Subcutaneous adipose tissue (tissue), 4 donors: ENCODE measurements around the gene CA12. TPM values are rescaled to one million over a fixed set of nuclear protein-coding genes. Genes with fewer than 3 reads are reported as not detected.

Experiments
- CTCF ChIP-seq: fragments of 450-650 bp; IDR thresholded peaks from one replicate; pipeline ENCODE4 v1.5.1; 2016; ENCODE audit warnings: low read depth, mild to moderate bottlenecking, control low read depth, antibody characterized with exemption, moderate library complexity
- total RNA-seq, 4 donors: library from RNA; depleted of rRNA; stranded (reverse); fragments of >200 nt; gene quantifications; one replicate each; pipeline ENCODE4 v1.1.0, GENCODE V29; 2016

Gene CA12
- total RNA-seq, 4 donors from 2014 or later: 1.5 to 16.3 (median 3.7) TPM

GRCh38 chr15:63374686-63375520, 6.7 kb downstream of the CA12 start:
- no peak for TF ChIP-seq CTCF

- no peak for TF ChIP-seq CTCF
Measured at GRCh38 chr15:63373866-63374548, 7.6 kb downstream of the CA12 start.

- no peak for TF ChIP-seq CTCF
Measured at GRCh38 chr15:63373330-63373729, 8.3 kb downstream of the CA12 start.

- no peak for TF ChIP-seq CTCF
Measured at GRCh38 chr15:63372753-63373152, 8.9 kb downstream of the CA12 start.

GRCh38 chr15:63372018-63372705, 9.5 kb downstream of the CA12 start:
- TF ChIP-seq CTCF: no peak

GRCh38 chr15:63371297-63371918, 10.2 kb downstream of the CA12 start:
- TF ChIP-seq CTCF: no peak
